K562 (cell line): ENCODE measurements around the gene CNOT6L. TPM values are rescaled to one million over a fixed set of nuclear protein-coding genes. Genes with fewer than 3 reads are reported as not detected.

Experiments used
- CREB1 ChIP-seq, 2 experiments: sonication (generic) in 1 of 2; formaldehyde crosslinking in 1 of 2; IDR thresholded peaks; 2 replicates each; pipeline versions ENCODE4 v1.6.1 to v1.8.0; 2012 to 2022; ENCODE audit warnings: inconsistent platforms in 1 of 2, mild to moderate bottlenecking in 1 of 2, missing genetic modification reagents in 1 of 2, moderate library complexity in 1 of 2
- ELK3 ChIP-seq: fragments of 450-650 bp; formaldehyde crosslinking; IDR thresholded peaks from 2 replicates; pipeline ENCODE4 v1.4.0; 2020; ENCODE audit warnings: mild to moderate bottlenecking
- HOXB6 ChIP-seq: fragments of 250-450 bp; sonication (Bioruptor Pico); IDR thresholded peaks from 2 replicates; pipeline ENCODE4 v1.5.1; 2022; ENCODE audit warnings: mild to moderate bottlenecking, borderline replicate concordance
- JUN ChIP-seq, 2 experiments: sonication (generic) in 1 of 2; formaldehyde crosslinking in 1 of 2; IDR thresholded peaks; 2 replicates each; pipeline versions ENCODE4 v1.6.1 to v1.8.0; 2012 to 2022; ENCODE audit warnings: borderline replicate concordance in 2 of 2, mild to moderate bottlenecking in 2 of 2, improper control_type of control experiment in 1 of 2, low read depth in 1 of 2, low read length in 1 of 2, missing genetic modification reagents in 1 of 2
- MAX ChIP-seq: sonication (generic); formaldehyde crosslinking; IDR thresholded peaks from 2 replicates; pipeline ENCODE4 v1.9.0; 2022; ENCODE audit warnings: mild to moderate bottlenecking, missing genetic modification reagents
- NR2C2 ChIP-seq, 2 experiments: fragments of 200-800 bp in 1 of 2; sonication (Bioruptor generic) in 1 of 2; sonication (generic) in 1 of 2; formaldehyde crosslinking in 1 of 2; IDR thresholded peaks; 2 replicates each; pipeline versions ENCODE4 v1.6.1 to v1.8.0; 2016 to 2022; ENCODE audit warnings: mild to moderate bottlenecking in 1 of 2, missing compliant biosample characterization in 1 of 2, missing genetic modification characterization in 1 of 2, missing genetic modification reagents in 1 of 2
- SAP30 ChIP-seq: fragments of 200-600 bp; sonication (generic); IDR thresholded peaks from 2 replicates; pipeline ENCODE4 v1.6.1; 2012; ENCODE audit warnings: borderline replicate concordance, low read depth, mild to moderate bottlenecking, moderate library complexity, low read length, control low read depth, inconsistent platforms; ENCODE audit not compliant: insufficient read depth, poor library complexity, severe bottlenecking
- SMARCE1 ChIP-seq: fragments of 450-650 bp; IDR thresholded peaks from 2 replicates; pipeline ENCODE4 v1.7.1; 2016; ENCODE audit warnings: mild to moderate bottlenecking
- TCF3 ChIP-seq: sonication (generic); formaldehyde crosslinking; IDR thresholded peaks from 2 replicates; pipeline ENCODE4 v1.4.0; 2020; ENCODE audit warnings: mild to moderate bottlenecking, missing genetic modification reagents
- TFAP4 ChIP-seq: sonication (generic); formaldehyde crosslinking; IDR thresholded peaks from 2 replicates; pipeline ENCODE4 v1.8.0; 2022; ENCODE audit warnings: missing genetic modification reagents, mild to moderate bottlenecking, moderate library complexity, borderline replicate concordance
- ZNF407 ChIP-seq: fragments of 450-650 bp; IDR thresholded peaks from 2 replicates; pipeline ENCODE4 v1.6.1; 2016; ENCODE audit warnings: low read depth
- polyA plus RNA-seq, 8 experiments: library from polyadenylated mRNA; depleted of rRNA in 4 of 8; stranded (reverse) in 5 of 8; unstranded in 3 of 8; fragments of >200 nt; fragmentation: Nextera tagmentation in 2 of 8; fragmentation: Illumina TruSeq in 1 of 8; extraction: Ambion mirVana in 2 of 8; extraction: Trizol in 1 of 8; gene quantifications; 2 replicates each; pipeline versions ENCODE4 v1.2.1 to v1.2.3, GENCODE V29; 2011 to 2014; ENCODE audit warnings: inconsistent platforms in 1 of 8, missing spikeins in 1 of 8
- total RNA-seq, 7 experiments: library from RNA; depleted of rRNA in 6 of 7; stranded (reverse); fragments of >200 nt in 6 of 7; fragmentation: Illumina TruSeq in 2 of 7; extraction: Trizol in 2 of 7; gene quantifications; 2 replicates each; pipeline versions ENCODE4 v1.2.1 to v1.2.3, GENCODE V29; 2011 to 2021; ENCODE audit warnings: low replicate concordance in 1 of 7

The CNOT6L gene
- total and polyA plus RNA-seq, 9 of the 15 experiments (the other 6 are each of a cell fraction or from before 2014, with no cell fraction given), result 3.7 to 27.9 (median 6.5) TPM

GRCh38 chr4:77862478-77863216 is 43.5 kb upstream of the CNOT6L start, which contains the start of gene MRPL1 (continued):
- TF ChIP-seq ELK3 (no peak), TCF3 (CRISPR knock-in tag) (no peak; the same call in 1 of the 2 replicates), CREB1 (IDR thresholded peaks at IDR 0.05) (peak; percentile 55; the same call in 1 of the 2 replicates), CREB1 (CRISPR knock-in tag; IDR thresholded peaks at IDR 0.05) (peak; percentile 55; the same call in 1 of the 2 replicates), SMARCE1 (no peak), MAX (CRISPR knock-in tag) (peak; percentile 65), JUN (IDR thresholded peaks at IDR 0.05; ENCODE audit: borderline replicate concordance, low read depth, low read length) (peak; percentile 85; the same call in 1 of the 2 replicates), JUN (CRISPR knock-in tag; IDR thresholded peaks at IDR 0.05; ENCODE audit: borderline replicate concordance) (no peak), ZNF407 (0 out of 2 replicates have a peak, but pooled peaks have one; percentile 12), NR2C2 (CRISPR knock-in tag; IDR thresholded peaks at IDR 0.05) (0 out of 2 replicates have a peak, but pooled peaks have one; percentile 62), NR2C2 (tag; IDR thresholded peaks at IDR 0.05) (peak; percentile 92), TFAP4 (CRISPR knock-in tag) (peak; percentile 40; the same call in 1 of the 2 replicates), HOXB6 (no peak), SAP30 (peak; percentile 98)
